ENCODE measurements around the gene TIMM10B. TPM values are rescaled to one million over a fixed set of nuclear protein-coding genes. Genes with fewer than 3 reads are reported as not detected.

TIMM10B gene
- total RNA-seq, 2 donors from 2014 or later: 29.6 to 30.5 TPM

DNA sequence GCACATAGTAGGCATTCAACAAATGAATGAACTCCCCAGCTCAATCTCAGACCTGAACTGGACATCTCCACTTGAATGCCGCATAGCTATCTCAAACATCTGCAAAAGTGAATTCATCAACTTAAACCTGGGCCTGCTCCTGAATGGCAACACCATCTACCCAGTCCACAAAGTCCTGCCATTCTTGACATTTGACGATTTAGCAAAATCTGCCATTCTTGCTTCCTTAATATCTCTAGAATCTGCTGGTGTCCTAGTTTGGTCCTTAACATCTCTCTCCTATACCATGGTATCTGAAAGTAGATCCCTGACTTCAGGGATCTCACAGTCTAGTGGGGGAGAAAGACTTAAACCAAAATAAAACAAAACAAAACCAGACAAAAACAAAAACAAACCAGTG lies 28.1 kb upstream of the TIMM10B start:
- no peaks in the 10 kb centered on the region for H3K4me1 Mint-ChIP-seq
- no peak overlapping the region for H3K4me3 Mint-ChIP-seq
- WGBS, 2 experiments (ENCODE audit: insufficient coverage in 1 of 2, insufficient read length in 1 of 2): 90 to 92% methylated on average over 2 of the region's 2 CpGs
- no peak overlapping the region for H3K27ac Mint-ChIP-seq
- TF ChIP-seq, protein P1, sequence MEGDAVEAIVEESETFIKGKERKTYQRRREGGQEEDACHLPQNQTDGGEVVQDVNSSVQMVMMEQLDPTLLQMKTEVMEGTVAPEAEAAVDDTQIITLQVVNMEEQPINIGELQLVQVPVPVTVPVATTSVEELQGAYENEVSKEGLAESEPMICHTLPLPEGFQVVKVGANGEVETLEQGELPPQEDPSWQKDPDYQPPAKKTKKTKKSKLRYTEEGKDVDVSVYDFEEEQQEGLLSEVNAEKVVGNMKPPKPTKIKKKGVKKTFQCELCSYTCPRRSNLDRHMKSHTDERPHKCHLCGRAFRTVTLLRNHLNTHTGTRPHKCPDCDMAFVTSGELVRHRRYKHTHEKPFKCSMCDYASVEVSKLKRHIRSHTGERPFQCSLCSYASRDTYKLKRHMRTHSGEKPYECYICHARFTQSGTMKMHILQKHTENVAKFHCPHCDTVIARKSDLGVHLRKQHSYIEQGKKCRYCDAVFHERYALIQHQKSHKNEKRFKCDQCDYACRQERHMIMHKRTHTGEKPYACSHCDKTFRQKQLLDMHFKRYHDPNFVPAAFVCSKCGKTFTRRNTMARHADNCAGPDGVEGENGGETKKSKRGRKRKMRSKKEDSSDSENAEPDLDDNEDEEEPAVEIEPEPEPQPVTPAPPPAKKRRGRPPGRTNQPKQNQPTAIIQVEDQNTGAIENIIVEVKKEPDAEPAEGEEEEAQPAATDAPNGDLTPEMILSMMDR (conservative IDR thresholded peaks at IDR 0.05): no peak
- Histone ChIP-seq H3K9ac (ENCODE audit: extremely low read depth, low read length, poor library complexity, severe bottlenecking) (no peak overlapping the region), H3K4me1 (ENCODE audit: control insufficient read depth, insufficient read depth, low read length) (no peaks in the 10 kb centered on the region), H3K4me3 (ENCODE audit: low read length) (no peak overlapping the region), H3K9me3 (ENCODE audit: control insufficient read depth, low read length) (no peaks in the 10 kb centered on the region), H3K27me3 (ENCODE audit: control insufficient read depth, insufficient read depth, low read length, poor library complexity, severe bottlenecking) (no peaks in the 10 kb centered on the region), H3K36me3 (ENCODE audit: control insufficient read depth, insufficient read depth, low read length) (peaks cover 45% of the 10 kb centered on the region), H3K27ac (ENCODE audit: low read depth, low read length) (no peak overlapping the region)
- H3K36me3 Mint-ChIP-seq (ENCODE audit: low read depth): peaks cover 7% of the 10 kb centered on the region
- no peaks in the 10 kb centered on the region for H3K27me3 Mint-ChIP-seq (ENCODE audit: insufficient read depth)
- no peak for DNase-seq
- H3K9me3 Mint-ChIP-seq: no peaks in the 10 kb centered on the region

DNA sequence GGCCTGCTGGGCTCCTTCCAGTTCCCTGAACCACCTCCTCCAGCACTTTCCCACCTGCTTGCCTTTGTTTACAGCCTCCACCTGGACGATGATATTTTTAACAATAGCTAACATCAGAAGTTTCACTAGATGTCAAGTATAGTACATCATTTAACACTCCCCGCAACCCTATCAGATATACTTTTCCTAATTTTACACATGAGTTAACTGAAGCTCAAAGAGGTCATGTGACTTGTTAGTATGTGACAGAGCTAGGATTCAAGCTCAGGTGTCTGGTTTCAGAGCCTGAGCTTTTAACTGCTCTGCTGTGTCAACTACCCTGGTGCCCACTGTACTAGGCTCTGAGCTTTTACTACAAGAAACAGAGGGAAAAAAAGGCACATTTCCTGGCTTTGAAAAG lies 26.2 kb upstream of the TIMM10B start:
- no peak overlapping the region for H3K27ac Mint-ChIP-seq
- Histone ChIP-seq H3K9ac (ENCODE audit: extremely low read depth, low read length, poor library complexity, severe bottlenecking) (no peak overlapping the region), H3K4me1 (ENCODE audit: control insufficient read depth, insufficient read depth, low read length) (no peaks in the 10 kb centered on the region), H3K27me3 (ENCODE audit: control insufficient read depth, insufficient read depth, low read length, poor library complexity, severe bottlenecking) (no peaks in the 10 kb centered on the region), H3K27ac (ENCODE audit: low read depth, low read length) (no peak overlapping the region), H3K9me3 (ENCODE audit: control insufficient read depth, low read length) (no peaks in the 10 kb centered on the region), H3K36me3 (ENCODE audit: control insufficient read depth, insufficient read depth, low read length) (peaks cover 38% of the 10 kb centered on the region), H3K4me3 (ENCODE audit: low read length) (no peak overlapping the region)
- H3K4me1 Mint-ChIP-seq: no peaks in the 10 kb centered on the region
- H3K36me3 Mint-ChIP-seq (ENCODE audit: low read depth): peaks cover 7% of the 10 kb centered on the region
- no peaks in the 10 kb centered on the region for H3K27me3 Mint-ChIP-seq (ENCODE audit: insufficient read depth)
- H3K4me3 Mint-ChIP-seq: no peak overlapping the region
- 70 to 83% methylated on average over 1 to 2 of the region's 2 CpGs for WGBS, 2 experiments (ENCODE audit: insufficient coverage in 1 of 2, insufficient read length in 1 of 2)
- no peaks in the 10 kb centered on the region for H3K9me3 Mint-ChIP-seq
- TF ChIP-seq, protein P1 (conservative IDR thresholded peaks at IDR 0.05): no peak
- no peak for DNase-seq

DNA sequence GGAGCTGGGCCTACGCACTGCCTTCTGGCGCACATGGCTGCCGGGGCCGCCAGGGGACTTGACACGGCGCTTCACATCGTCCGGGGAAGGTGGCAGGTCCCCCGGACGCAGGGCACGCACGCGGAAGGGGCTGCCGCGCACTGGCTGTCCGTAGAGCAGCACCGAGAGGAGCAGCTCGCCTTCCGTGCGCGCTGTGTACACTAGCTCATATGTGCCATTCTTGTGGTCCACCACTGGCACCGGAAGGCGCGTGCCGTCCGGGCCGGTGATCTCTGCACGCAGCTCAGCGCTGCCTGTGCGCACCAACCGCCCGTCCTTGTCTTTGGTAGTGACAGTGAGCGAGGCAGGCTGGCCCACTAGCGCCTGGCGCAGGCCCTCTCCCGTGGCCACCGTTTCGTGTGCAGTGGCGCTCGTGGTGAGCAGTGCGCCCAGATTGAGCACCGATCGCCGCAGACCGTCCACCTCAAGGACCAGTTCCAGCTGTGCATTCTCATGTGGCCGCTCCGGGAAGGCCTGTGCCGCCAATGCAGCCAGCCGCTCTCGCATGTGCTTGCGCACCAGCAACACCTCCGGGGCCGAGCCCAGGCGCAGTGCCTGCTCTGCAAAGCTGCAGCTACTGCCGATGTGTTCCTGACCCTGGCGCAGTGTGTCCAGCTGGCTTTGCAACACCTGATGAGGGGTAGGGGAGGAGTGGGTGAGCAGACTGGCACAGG lies 24.8 kb upstream of the TIMM10B start:
- no peak overlapping the region for H3K27ac Mint-ChIP-seq
- peaks cover 7% of the 10 kb centered on the region for H3K36me3 Mint-ChIP-seq (ENCODE audit: low read depth)
- no peak overlapping the region for H3K4me3 ChIP-seq (ENCODE audit: low read length)
- no peaks in the 10 kb centered on the region for H3K27me3 ChIP-seq (ENCODE audit: control insufficient read depth, insufficient read depth, low read length, poor library complexity, severe bottlenecking)
- no peak overlapping the region for H3K27ac ChIP-seq (ENCODE audit: low read depth, low read length)
- TF ChIP-seq, protein P1 (conservative IDR thresholded peaks at IDR 0.05): no peak
- no peak for DNase-seq
- no peak overlapping the region for H3K9ac ChIP-seq (ENCODE audit: extremely low read depth, low read length, poor library complexity, severe bottlenecking)
- H3K4me1 ChIP-seq (ENCODE audit: control insufficient read depth, insufficient read depth, low read length): no peaks in the 10 kb centered on the region
- no peak overlapping the region for H3K4me3 Mint-ChIP-seq
- H3K4me1 Mint-ChIP-seq: no peaks in the 10 kb centered on the region
- H3K9me3 ChIP-seq (ENCODE audit: control insufficient read depth, low read length): no peaks in the 10 kb centered on the region
- H3K9me3 Mint-ChIP-seq: no peaks in the 10 kb centered on the region
- H3K36me3 ChIP-seq (ENCODE audit: control insufficient read depth, insufficient read depth, low read length): peaks cover 24% of the 10 kb centered on the region
- H3K27me3 Mint-ChIP-seq (ENCODE audit: insufficient read depth): no peaks in the 10 kb centered on the region
- WGBS, 2 experiments (ENCODE audit: insufficient coverage in 1 of 2, insufficient read length in 1 of 2): 96% methylated on average over 52 to 56 of the region's 56 CpGs

Data from endodermal cell (in vitro differentiated cells).